ENCODE results near the gene ACTN4. TPM values are rescaled to one million over a fixed set of nuclear protein-coding genes. Genes with fewer than 3 reads are reported as not detected.

The ACTN4 gene
- total and polyA plus RNA-seq, 2 experiments from 2014 or later = 68.9 to 427 TPM

DNA sequence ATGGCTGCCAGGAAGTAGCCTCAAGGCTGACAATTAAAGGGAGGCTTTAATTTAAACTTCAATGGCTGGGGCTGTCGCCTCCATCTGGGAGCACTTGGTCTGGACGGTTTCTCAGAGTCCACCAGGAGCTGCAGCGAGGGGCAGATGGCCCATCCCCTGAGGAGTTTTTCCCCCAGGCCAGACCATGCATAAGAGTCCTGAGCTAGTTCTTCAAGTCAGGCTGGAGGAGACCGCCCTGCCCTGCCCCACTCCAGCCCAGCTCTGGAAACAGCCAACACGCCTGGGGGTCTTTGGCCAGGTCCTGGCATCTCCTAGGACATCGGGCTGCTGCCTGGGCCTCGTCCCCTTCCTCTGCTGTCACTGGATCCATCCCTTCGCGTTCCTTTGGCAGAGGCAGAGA, 5.3 kb upstream of the ACTN4 start:
- Mint-ChIP-seq H3K9me3 (no peaks in the 10 kb centered on the region), H3K4me3 (no peak overlapping the region), H3K27ac (no peak overlapping the region), H3K4me1 (peaks cover 13% of the 10 kb centered on the region), H3K36me3 (ENCODE audit: low read depth) (peaks cover 4% of the 10 kb centered on the region; the same call in 2 of the 3 replicates), H3K27me3 (ENCODE audit: insufficient read depth, low read depth, poor library complexity) (peaks cover 14% of the 10 kb centered on the region)
- no peak overlapping the region for H2AFZ ChIP-seq
- no peak overlapping the region for H3K4me2 ChIP-seq
- no peaks in the 10 kb centered on the region for H3K27me3 ChIP-seq (ENCODE audit: insufficient read depth)
- H3K4me1 ChIP-seq (ENCODE audit: insufficient read depth) = peaks cover 10% of the 10 kb centered on the region
- no peaks in the 10 kb centered on the region for H3K36me3 ChIP-seq (ENCODE audit: insufficient read depth)
- no peak overlapping the region for H3K27ac ChIP-seq (ENCODE audit: low read depth)
- ATAC-seq (no peak), DNase-seq (ENCODE audit: low spot score) (no peak)
- peaks cover 3% of the 10 kb centered on the region; the same call in 1 of the 2 replicates for H3F3A ChIP-seq (replicated peaks; ENCODE audit: low read depth)
- no peaks in the 10 kb centered on the region for H4K20me1 ChIP-seq (replicated peaks; ENCODE audit: insufficient read depth)
- no peaks in the 10 kb centered on the region for H3K9me2 ChIP-seq (ENCODE audit: insufficient read depth)
- TF ChIP-seq CTCF (conservative IDR thresholded peaks at IDR 0.05; ENCODE audit: low read depth in 2 of 2) (0 out of 4 replicates have a peak, but pooled peaks of 1 of the 2 experiments have one; percentile 4), EZH2 (IDR thresholded peaks at IDR 0.05; ENCODE audit: low read depth, unreplicated experiment) (no peak)
- no peaks in the 10 kb centered on the region for H3K79me2 ChIP-seq (replicated peaks; ENCODE audit: insufficient read depth)
- H3K4me3 ChIP-seq = no peak overlapping the region

DNA sequence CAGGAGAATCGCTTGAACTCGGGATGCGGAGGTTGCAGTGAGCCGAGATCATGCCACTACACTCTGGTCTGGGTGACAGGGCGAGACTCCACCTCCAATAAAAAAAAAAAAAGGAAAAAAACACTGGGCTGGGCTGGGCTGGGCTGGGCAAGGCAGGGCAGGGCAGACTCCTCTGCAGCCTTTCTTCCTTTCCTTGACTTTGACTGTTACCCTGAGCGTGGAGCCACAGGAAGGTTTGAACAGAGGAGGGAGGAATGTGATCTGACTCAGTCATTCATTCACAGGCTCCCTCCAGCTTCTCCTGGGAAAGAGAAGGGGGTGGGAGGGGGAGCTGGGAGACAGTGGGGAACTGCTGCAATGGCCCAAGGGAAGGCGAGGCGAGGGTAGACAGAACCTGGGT, 2.7 kb upstream of the ACTN4 start:
- Histone ChIP-seq H3K36me3 (ENCODE audit: insufficient read depth) (no peaks in the 10 kb centered on the region), H3F3A (replicated peaks; ENCODE audit: low read depth) (peaks cover 3% of the 10 kb centered on the region; the same call in 1 of the 2 replicates), H2AFZ (no peak overlapping the region), H3K27me3 (ENCODE audit: insufficient read depth) (no peaks in the 10 kb centered on the region), H3K9me2 (ENCODE audit: insufficient read depth) (no peaks in the 10 kb centered on the region), H3K4me3 (no peak overlapping the region), H3K4me1 (ENCODE audit: insufficient read depth) (peaks cover 13% of the 10 kb centered on the region), H3K27ac (ENCODE audit: low read depth) (no peak overlapping the region), H3K4me2 (no peak overlapping the region), H3K79me2 (replicated peaks; ENCODE audit: insufficient read depth) (peaks cover 22% of the 10 kb centered on the region), H4K20me1 (replicated peaks; ENCODE audit: insufficient read depth) (peaks cover 11% of the 10 kb centered on the region)
- Mint-ChIP-seq H3K4me3 (no peak overlapping the region), H3K9me3 (0 out of 3 replicates have a peak, but pooled peaks cover 3% of the 10 kb centered on the region), H3K27ac (peak overlapping the region; percentile 70; the same call in 1 of the 2 replicates), H3K4me1 (peaks cover 22% of the 10 kb centered on the region), H3K36me3 (ENCODE audit: low read depth) (no peaks in the 10 kb centered on the region; the same call in 2 of the 3 replicates), H3K27me3 (ENCODE audit: insufficient read depth, low read depth, poor library complexity) (peaks cover 24% of the 10 kb centered on the region)
- ATAC-seq (no peak; the same call in 2 of the 3 replicates), DNase-seq (ENCODE audit: low spot score) (peak; percentile 52)
- TF ChIP-seq ZNF114 (CRISPR knock-in tag; IDR thresholded peaks at IDR 0.05) (no peak), ZNF331 (CRISPR knock-in tag; IDR thresholded peaks at IDR 0.05; ENCODE audit: low read depth) (no peak), EZH2 (IDR thresholded peaks at IDR 0.05; ENCODE audit: low read depth, unreplicated experiment) (no peak), ETS1 (IDR thresholded peaks at IDR 0.05) (no peak), REST (IDR thresholded peaks at IDR 0.05; ENCODE audit: unreplicated experiment) (no peak), NANOG (IDR thresholded peaks at IDR 0.05; ENCODE audit: borderline replicate concordance) (no peak), STAT1 (IDR thresholded peaks at IDR 0.05; ENCODE audit: unreplicated experiment) (no peak), POLR2AphosphoS5 (IDR thresholded peaks at IDR 0.05; ENCODE audit: low read depth) (no peak), JUNB (IDR thresholded peaks at IDR 0.05; ENCODE audit: unreplicated experiment) (no peak), CREB1 (CRISPR knock-in tag; IDR thresholded peaks at IDR 0.05; ENCODE audit: low read depth) (no peak)

Data from GM23338 (cell line).